ENCODE measurements around the gene VN1R5.

GRCh38 chr1:247247568-247247967 lies 8.3 kb upstream of the VN1R5 start:
- no peak for TF ChIP-seq IRF2 (CRISPR knock-in tag; IDR thresholded peaks at IDR 0.05; ENCODE audit: borderline replicate concordance, low read depth)
- no peak for TF ChIP-seq TEAD1 (CRISPR knock-in tag; IDR thresholded peaks at IDR 0.05)
- TF ChIP-seq EMX1 (CRISPR knock-in tag; IDR thresholded peaks at IDR 0.05): no peak
- no peak for TF ChIP-seq NR3C1 (CRISPR knock-in tag; conservative IDR thresholded peaks at IDR 0.05; ENCODE audit: low read depth)
- TF ChIP-seq CREM (CRISPR knock-in tag; IDR thresholded peaks at IDR 0.05): no peak
- no peak for TF ChIP-seq ZNF416 (CRISPR knock-in tag; IDR thresholded peaks at IDR 0.05)
- no peak for TF ChIP-seq CTCF (IDR thresholded peaks at IDR 0.05)
- no peak for TF ChIP-seq OVOL2 (CRISPR knock-in tag; IDR thresholded peaks at IDR 0.05; ENCODE audit: borderline replicate concordance)
- TF ChIP-seq MAX (CRISPR knock-in tag; IDR thresholded peaks at IDR 0.05): no peak
- no peak for TF ChIP-seq ETV6 (CRISPR knock-in tag; IDR thresholded peaks at IDR 0.05)
- TF ChIP-seq TCF7 (CRISPR knock-in tag; IDR thresholded peaks at IDR 0.05; ENCODE audit: low read depth): no peak
- no peak for TF ChIP-seq USF1 (CRISPR knock-in tag; IDR thresholded peaks at IDR 0.05)
- TF ChIP-seq SMAD3 (CRISPR knock-in tag; IDR thresholded peaks at IDR 0.05; ENCODE audit: borderline replicate concordance): no peak
- no peak for TF ChIP-seq CBFB (CRISPR knock-in tag; IDR thresholded peaks at IDR 0.05; ENCODE audit: low read depth)

Measured in WTC11 (cell line).